Stimulated activated naive CD4-positive, alpha-beta T cell (primary cell): ENCODE data around the gene THOC2.
"Not testable (repeated sequence)": the region's sequence is repeated elsewhere in the genome, so short reads cannot be mapped to it uniquely, and the experiment has no call there.

Source experiments
- DNase-seq, 6 experiments: peaks; one replicate each; lab custom pipeline; 2025; lab: John Stamatoyannopoulos, UW

The THOC2 gene

DNA sequence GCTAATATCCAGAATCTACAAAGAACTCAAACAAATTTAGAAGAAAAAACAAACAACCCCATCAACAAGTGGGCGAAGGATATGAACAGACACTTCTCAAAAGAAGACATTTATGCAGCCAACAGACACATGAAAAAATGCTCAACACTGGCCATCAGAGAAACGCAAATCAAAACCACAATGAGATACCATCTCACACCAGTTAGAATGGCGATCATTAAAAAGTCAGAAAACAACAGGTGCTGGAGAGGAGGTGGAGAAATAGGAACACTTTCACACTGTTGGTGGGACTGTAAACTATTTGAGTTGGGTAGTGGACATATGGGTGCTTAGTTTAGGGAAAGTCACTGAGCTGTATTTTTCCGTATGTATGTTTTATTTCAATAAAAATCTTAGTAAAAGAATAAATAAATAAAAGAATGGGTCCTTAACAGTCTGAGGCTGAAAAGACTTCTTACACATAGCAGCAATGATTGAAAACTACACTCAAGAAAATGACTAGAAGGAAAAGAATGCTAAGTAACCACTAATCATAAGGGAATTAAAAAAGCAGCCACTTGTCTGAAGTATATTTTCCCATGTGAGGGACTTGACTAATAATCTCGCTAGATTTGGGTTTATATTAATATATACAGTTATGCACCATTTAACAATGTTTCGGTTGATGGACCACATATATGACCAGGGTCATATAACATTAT lies 68.2 kb downstream of the THOC2 start:
- not testable (repeated sequence) for DNase-seq

DNA sequence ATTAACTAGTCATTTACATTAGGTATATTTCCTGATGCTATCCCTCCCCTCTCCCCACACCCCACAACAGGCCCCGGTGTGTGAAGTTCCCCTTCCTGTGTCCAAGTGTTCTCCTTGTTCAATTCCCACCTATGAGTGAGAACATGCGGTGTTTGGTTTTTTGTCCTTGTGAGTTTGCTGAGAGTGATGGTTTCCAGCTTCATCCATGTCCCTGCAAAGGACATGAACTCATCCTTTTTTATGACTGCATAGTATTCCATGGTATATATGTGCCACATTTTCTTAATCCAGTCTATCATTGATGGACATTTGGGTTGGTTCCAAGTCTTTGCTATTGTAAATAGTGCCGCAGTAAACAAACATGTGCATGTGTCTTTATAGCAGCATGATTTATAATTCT lies 69.1 kb downstream of the THOC2 start:
- not testable (repeated sequence) for DNase-seq

DNA sequence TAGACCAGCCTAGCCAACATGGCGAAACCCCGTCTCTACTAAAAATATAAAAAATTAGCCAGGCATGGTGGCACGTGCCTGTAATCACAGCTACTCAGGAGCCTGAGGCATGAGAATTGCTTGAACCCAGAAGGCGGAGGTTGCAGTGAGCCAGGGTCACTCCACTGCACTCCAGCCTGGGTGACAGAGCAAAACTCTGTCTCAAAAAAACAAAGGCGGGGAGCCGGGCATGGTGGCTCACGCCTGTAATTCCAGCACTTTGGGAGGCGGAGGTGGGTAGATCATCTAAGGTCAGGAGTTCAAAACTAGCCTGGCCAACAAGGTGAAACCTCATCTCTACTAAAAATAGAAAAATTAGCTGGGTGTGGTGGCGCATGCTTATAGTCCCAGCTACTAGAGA lies 76.3 kb downstream of the THOC2 start:
- DNase-seq = not testable (repeated sequence)

- DNase-seq = not testable (repeated sequence)
Observed at GRCh38 chrX:123648811-123649181, 84.1 kb downstream of the THOC2 start.

- peak in 4 of 6 experiments; percentile 0 to 10 (median 2) for DNase-seq
Observed at GRCh38 chrX:123648028-123648810, 84.6 kb downstream of the THOC2 start.

GRCh38 chrX:123647244-123647643 lies 85.6 kb downstream of the THOC2 start:
- no peak for DNase-seq

DNA sequence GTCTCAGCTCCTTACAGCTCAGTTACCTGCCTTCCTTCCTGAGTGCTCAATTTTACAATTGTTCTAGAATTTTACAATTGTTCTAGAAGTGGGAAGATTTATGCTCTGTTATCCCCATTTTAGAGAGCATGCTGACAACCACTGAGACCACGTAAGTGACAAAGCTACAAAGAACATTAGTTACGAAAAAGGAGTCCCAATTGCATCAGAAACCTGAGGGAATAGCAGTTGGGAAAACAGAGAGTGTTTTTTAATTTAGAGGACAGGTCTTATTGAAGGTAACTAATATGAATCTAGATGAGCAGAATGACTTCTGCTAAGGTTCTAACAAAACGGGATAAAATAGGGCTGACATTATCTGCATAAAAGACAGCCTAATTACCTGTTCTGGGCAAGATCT lies 103.3 kb downstream of the THOC2 start:
- DNase-seq = no peak

GRCh38 chrX:123626962-123627361 lies 105.9 kb downstream of the THOC2 start:
- DNase-seq = no peak

- DNase-seq = no peak
Observed at GRCh38 chrX:123625952-123626351, 106.9 kb downstream of the THOC2 start.

- no peak for DNase-seq
Observed at GRCh38 chrX:123625477-123625876, 107.4 kb downstream of the THOC2 start.

- DNase-seq = no peak
Observed at GRCh38 chrX:123617007-123617406, 115.8 kb downstream of the THOC2 start.

DNA sequence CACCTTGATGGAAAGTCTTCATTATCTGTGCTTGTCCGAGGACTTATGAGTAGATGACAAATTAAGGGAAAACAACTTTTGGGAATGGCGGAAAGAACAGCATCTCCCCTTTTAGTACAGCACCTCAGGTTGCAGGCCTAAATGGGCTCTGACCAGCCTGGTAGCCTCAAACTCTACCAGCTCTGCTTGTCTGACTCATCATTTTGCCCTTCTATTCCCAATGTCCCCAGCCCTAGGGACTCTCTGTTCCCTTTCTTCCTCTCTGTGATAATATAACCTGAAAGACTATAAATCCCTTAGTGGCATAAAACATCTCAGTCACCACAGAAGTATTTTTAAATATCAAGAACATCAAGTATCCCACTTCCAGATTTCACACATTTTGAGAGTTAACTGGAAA lies 121.9 kb downstream of the THOC2 start:
- no peak for DNase-seq

DNA sequence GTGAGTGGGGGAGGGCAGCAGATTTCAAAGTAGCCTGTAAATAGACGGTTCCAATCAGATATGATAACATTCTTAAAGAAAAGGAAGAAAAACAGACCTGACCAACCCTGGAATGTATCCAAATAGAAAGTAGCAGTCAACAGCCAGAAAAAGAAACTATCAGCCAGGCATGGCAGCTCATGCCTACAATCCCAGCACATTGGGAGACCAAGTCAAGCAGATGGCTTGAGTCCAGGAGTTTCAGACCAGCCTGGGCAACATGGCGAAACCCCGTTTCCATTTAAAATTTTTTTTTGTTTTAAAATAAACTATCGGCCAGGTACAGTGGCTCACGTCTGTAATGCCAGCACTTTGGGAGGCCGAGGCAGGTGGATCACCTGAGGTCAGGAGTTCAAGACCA lies 125.0 kb downstream of the THOC2 start:
- no peak for DNase-seq

DNA sequence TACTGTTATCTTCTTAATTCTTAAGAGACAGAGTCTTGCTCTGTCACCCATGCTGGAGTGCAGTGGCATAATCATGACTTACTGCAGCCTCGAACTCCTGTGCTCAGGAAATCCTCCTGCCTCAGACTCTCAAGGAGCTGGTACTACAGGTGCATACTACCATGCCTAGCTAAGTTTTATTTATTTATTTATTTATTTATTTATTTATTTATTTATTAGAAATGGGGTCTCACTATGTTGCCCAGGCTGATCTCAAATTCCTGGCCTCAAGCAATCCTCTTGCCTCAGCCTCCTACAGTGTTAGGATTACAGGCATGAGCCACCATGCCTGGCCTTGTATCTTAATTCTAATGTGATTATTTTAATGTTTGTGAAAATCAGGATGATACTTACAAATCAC lies 125.6 kb downstream of the THOC2 start:
- DNase-seq = no peak

DNA sequence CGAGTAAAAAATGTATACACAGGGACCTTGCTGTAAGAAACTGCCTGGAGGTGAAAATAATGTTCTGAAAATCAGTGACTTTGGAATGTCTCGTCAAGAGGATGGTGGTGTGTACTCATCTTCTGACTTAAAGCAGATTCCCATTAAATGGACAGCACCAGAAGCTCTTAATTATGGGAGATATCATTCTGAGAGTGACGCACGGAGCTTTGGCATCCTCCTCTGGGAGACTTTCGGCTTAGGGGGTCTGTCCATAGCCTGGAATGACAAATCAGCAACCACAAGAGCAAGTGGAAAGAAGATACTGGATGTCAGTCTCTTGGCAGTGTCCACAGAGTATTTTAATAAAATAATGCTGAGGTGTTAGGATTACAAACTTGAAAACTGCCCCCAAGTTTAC lies 129.4 kb downstream of the THOC2 start:
- DNase-seq = no peak

- DNase-seq = no peak
Observed at GRCh38 chrX:123601437-123601836, 131.4 kb downstream of the THOC2 start.

GRCh38 chrX:123600181-123600580 lies 132.7 kb downstream of the THOC2 start:
- DNase-seq = no peak

- no peak for DNase-seq
Observed at GRCh38 chrX:123590842-123591486, 141.9 kb downstream of the THOC2 start.

DNA sequence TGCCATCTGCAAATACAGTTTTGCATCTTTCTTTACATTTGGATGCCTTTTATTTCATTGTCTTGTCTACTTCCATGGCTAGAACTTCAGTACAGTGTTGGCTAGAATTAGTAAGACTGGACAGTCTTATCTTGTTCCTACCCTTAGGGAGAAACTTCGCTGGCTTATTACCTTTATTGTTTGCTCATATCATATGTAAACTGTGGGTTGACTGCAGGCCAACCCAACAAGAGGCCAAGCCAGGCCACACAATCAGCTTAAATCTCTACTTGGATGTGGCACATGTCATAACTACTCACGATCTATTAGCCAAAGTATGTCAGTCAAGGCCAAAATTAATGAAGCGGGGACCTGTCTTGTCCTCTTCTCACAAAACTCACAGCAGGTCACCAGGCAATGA lies 144.1 kb downstream of the THOC2 start:
- no peak for DNase-seq

DNA sequence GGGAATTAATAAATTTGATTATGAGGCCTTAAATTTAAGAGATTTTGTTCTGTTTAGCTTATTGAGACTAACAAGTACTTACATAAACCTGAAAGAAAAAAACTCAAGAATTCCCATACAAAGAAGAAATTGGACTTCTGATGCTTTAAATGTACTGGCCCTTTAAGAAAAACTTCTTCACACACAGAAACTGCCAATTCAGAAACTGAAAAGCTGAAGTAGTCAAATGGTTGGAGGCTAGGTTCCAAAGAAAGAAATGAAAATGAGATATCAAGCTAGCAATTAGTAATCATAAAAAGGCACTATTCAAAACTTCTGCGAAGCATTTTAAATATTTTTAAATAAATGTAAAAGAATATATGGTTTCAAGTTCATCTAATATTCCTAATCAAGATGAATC lies 151.3 kb downstream of the THOC2 start:
- no peak for DNase-seq

GRCh38 chrX:123580792-123581191 lies 152.1 kb downstream of the THOC2 start:
- DNase-seq = no peak

DNA sequence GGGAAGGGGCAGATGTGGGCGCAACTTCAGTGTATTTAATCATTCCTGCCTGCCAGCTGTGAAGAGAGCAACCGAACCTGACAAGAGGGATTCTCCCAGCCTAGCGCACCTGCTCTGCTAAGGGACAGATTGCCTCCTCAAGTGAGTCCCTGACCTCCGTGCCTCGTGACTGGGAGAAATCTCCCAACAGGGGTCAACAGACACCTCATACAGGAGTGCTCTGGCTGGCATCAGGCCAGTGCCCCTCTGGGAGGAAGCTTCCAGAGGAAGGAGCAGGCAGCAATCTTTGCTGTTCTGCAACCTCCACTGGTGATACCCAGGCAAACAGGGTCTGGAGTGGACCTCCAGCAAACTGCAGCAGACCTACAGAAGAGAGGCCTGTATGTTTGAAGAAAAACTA lies 158.8 kb downstream of the THOC2 start:
- DNase-seq = not testable (repeated sequence)

DNA sequence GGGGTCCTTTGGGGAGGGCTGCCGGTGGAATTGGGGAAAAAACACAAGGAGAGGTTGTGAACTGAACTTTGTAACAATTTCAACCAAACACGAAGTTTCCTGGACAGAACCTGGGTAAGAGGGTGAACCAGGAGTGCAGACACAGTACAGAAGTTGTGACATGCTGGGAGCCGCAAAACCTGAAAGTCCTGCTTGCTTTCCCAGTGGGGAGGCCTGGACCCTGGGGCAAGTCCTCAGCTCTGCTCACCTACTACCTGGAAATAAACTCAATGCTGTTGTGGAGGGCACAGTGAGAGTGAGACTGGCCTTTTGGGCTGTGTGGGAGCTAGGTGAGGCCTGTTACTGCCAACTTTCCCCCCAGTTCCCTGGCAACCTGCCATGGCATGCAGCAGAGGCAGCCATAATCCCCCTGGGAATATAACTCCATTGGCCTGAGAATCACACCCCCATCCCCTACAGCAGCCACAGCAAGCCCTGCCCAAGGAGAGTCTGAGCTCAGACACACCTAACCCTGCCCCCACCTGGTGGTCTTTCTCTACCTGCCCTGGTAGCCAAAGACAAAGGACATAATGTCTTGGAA lies 162.8 kb downstream of the THOC2 start:
- no peak for DNase-seq
